RKO (cell line): ENCODE measurements around the gene FAM20C.

Source experiments
- DNase-seq: peaks from one replicate; pipeline ENCODE4 v3.0.0-alpha.2; 2016; ENCODE audit warnings: low spot score

Gene FAM20C

GRCh38 chr7:273327-273726, 81.0 kb downstream of the FAM20C start:
- no peak for DNase-seq

GRCh38 chr7:274266-274665, 81.9 kb downstream of the FAM20C start:
- DNase-seq: no peak

DNA sequence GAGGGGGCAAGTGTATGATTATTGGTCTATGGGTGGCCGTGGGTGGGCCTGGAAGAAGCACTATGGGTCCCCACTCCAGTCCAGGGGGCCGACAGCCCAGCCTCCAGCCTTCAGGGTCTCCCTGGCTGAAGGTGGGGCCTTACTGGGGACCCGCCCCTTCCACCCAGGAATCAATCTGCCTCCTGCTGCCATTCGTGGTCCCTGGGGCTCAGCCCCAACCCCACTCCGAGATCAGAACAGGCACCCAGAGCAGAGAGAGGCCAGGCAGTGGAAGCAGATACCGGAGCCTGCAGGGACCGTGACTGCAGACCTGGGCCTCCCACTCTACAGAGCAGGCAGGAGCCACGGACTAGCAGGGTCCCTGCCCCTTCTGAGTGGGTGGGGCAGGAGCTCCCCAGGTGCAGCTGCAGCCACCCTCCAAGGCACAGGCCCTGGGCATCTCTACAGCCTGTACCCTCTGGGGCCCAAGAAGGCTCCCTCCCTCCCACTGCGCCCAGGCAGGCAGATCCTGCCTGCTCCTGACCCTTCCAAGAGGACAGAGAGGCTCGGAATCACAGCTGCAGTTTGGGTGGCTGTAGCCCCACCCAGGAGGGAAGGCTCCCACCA, 84.0 kb downstream of the FAM20C start:
- no peak for DNase-seq

- no peak for DNase-seq
Measured at GRCh38 chr7:277228-277627, 84.9 kb downstream of the FAM20C start.

DNA sequence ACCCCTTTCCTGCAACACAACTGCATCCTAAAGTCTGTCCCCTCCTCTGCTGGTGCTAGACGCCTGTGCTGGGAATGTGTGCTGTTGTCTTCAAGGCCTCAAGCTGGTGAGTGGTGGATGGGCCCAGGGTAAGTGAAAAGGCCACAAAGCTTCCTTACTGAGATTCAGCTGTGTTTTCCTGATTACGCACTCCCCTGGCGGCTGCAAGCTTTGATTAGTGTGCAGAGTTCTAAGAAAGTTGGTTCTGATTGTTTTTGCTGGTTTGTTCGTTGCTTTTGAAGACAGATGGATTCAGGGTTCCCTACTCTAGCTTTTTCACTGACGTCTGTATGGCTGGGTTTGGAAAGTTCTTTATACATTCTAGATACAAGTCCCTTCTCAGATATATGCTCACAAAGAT, 85.7 kb downstream of the FAM20C start:
- no peak for DNase-seq

DNA sequence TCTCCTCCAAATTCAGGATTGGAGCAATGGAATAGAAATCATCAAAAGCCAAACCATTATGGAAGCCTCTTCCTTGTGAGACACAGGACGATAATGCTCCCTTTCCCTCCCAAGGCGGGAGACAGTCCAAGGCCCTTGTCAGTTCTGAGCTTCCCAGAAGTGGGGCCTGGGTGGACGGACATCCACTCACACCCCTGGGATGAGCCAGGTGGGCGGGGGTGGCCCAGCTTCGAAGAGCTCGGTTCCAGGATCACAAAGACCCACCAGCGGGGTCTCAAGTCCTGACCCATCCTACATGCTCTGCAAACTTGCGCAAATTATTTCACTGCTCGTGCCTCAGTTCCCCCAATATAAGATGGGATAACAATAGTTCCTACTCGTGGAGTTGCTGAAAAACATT, 87.5 kb downstream of the FAM20C start:
- no peak for DNase-seq

- no peak for DNase-seq
Measured at GRCh38 chr7:280461-280860, 88.1 kb downstream of the FAM20C start.

DNA sequence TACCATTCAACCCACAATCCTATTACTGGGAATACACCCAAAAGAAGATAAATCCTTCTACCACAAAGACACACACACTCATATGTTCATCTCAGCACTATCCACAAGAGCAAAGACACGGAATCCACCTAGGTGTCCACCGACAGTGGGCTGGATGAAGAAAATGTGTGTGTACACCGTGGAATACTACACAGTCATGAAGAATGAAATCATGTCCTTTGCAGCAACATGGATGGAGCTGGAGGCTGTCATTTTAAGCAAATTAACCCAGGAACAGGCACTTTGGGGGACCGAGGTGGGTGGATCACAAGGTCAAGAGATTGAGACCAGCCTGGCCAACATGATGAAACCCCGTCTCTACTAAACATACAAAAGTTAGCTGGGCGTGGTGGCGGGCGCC, 89.3 kb downstream of the FAM20C start:
- DNase-seq: no peak

GRCh38 chr7:282621-283020, 90.2 kb downstream of the FAM20C start:
- no peak for DNase-seq

DNA sequence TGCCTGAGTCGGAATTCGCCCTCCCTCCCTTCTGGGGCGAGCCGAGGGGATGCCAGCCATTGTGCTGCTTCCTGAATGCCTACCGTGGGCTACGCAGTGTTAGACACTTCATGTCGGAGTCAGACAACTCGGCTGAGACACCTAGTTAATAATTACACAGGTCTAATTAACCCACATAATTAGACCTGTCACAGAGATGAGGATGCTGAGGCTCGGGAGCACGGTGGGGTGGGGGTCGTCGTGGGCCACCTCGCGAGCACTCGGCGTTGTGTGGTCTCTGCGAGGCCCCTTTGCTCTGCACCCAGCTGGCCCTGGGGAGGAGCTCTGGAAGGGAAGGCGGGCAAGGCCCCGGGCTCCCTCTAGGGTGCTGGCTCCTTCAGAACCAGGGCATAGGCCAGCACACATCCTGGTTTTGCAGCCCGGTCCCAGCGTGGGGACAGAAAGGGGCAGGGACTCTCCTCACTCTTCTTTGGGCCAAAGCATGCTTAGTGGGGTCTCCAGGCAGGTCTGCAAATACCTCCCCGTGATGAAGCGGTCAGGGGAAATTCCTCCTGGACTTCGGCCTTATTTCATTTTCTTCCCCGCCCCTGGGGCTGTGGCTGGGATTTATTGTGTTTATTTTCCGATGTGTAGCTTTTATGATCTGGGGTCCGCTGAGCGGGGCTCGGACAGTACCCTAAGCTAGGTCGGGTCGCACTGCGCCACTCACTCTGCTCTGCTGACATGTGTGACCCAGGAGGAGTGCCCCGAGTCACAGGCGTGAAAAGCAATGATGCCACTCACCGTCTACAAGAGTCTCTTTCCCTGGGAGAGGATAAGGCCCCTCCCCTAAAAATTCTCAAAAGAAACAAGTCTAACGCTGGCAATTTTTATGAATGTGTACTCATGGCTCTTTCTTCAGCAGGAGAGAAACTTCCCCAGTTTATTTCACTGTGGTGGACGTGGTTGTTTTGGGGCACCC, 92.7 kb downstream of the FAM20C start:
- no peak for DNase-seq

GRCh38 chr7:285731-286130, 93.4 kb downstream of the FAM20C start:
- DNase-seq: no peak

DNA sequence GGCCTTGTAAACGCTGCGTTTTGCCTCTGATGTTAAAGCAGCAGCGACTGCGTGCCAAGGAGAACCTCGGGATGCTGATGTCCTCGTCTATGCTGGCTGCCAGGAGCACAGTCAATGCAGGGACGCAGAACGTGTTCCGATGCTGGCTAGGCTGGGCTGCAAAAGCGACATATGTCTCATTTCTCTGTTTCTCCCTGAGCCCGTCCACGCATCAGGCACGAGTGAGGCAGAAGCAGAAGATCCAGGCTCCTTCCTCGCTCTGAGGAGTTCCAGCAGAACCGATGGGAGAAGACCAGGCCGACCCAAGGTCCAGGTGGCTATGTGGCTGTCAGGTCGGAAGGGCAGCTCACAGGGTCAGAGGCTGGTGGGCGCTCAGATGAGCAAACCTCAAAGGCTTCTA, 93.9 kb downstream of the FAM20C start:
- DNase-seq: no peak

DNA sequence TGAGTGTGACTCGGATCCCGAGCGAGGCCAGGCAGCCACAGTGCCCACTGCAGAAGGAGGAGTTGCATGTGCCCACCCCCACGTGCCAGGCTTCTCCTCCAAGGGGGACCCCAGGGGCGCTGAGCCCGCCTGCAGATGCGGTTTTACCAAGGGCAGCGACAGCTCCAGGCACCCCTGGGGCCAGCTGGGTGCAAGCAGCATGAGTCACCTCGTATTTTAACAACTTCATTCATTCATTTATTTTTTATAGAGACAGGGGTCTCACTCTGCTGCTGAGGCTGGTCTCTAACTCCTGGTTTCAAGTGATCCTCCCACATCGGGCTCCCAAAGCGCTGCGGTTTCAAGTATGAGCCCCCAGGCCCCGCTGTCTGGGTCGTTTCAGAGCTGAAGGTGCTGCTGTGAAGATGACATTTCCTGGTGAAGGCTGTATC, 96.3 kb downstream of the FAM20C start:
- DNase-seq: no peak

GRCh38 chr7:289209-289755, 96.9 kb downstream of the FAM20C start:
- DNase-seq: no peak

DNA sequence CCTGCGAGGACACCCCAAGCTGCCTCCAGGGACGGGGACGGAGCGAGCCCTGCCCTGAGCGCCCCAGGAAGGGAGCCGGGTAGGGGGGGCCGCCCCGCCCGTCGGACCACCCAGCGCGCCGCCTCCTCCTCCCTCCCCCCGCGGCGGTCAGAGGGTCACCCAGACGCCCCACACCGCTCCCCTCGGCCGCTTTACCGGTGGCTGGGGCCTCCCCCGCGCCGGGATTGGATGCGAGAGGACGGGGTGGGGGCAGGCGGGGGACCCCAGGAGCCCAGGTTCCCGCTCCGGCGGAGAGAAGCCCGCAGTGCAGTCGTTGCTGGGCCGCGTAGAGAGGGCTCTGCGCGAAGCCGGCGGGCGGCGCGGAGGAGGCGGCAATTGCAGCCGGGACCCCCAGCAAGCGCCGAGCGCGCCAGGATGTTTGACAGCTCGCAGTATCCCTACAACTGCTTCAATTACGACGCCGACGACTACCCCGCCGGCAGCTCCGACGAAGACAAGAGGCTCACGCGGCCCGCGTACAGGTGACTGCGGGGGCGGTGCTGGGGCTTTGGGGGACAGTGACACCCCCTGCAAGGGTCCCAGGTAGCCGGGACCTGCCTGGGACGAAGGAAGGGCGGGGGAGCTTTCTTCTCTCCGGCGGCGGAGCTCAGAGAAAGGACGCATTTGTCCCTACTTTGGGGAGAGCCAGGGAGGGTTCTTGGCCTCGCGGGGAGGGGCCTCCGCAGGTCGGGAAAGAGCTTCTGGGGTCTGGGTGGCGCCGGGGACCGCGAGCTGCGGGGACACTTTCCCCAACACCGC, 97.6 kb downstream of the FAM20C start, which contains the start of gene FOXL3:
FOXL3 (plus strand) TSS at position 415 of the 798 bp plus-strand sequence; CDS start at position 415, 0 bp downstream.
- no peak for DNase-seq

GRCh38 chr7:290554-291372, 98.4 kb downstream of the FAM20C start:
- DNase-seq: no peak

- DNase-seq: peak; percentile 14
Measured at GRCh38 chr7:291373-292092, 99.2 kb downstream of the FAM20C start.

DNA sequence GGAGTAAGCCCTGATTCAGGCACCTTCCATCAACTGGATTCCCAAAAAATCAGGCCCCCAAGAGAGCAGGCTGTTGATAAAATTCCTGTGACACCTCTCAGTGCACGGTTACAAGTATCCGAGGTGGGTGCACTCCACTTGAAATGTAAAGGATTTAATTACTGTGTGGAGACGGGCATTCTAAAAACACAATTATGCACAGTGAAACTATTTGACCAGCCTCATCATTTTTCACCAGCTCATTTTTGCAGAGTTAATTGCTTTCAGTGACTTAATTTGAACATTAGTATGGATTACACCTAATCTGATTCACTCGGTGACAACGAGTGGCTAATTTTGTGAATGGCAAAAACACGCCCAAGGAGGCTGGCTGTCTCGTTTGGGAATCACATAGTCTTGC, 99.9 kb downstream of the FAM20C start:
- no peak for DNase-seq

DNA sequence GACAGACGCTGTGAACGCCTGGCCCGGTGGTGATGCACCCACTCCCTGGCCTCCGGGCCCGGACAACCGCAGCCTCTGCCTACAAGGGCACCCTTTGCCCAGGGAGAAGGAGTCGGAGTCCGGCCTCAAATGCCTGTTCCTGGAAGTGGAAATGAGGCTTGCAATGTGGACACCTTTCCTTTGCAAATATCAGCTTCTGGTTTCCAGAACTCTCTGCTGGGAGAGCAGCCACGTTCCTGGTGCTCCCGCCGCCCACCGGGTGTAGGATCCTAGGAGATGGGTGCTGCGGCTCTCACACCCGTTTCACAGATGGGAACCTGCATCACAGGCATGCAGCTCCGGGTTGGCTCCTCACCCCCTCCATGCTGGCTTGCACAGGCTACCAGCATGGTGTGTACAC, 100.5 kb downstream of the FAM20C start:
- DNase-seq: no peak

- no peak for DNase-seq
Measured at GRCh38 chr7:293681-294439, 101.5 kb downstream of the FAM20C start.
